Loucy (cell line): Measurements from ENCODE around the gene GPBP1.

Experiments
- EZH2phosphoT487 ChIP-seq: fragments of 200-600 bp; IDR thresholded peaks from 2 replicates; pipeline ENCODE4 v1.6.1; 2018; ENCODE audit warnings: antibody characterized with exemption, mild to moderate bottlenecking, moderate library complexity, borderline replicate concordance
- TF ChIP-seq, protein P1 (sequence below): fragments of 200-600 bp; sonication (generic); conservative IDR thresholded peaks from 2 replicates; pipeline ENCODE4 v1.5.1; 2014; ENCODE audit warnings: mild to moderate bottlenecking, antibody characterized with exemption, low read length

- TF ChIP-seq, protein P1, sequence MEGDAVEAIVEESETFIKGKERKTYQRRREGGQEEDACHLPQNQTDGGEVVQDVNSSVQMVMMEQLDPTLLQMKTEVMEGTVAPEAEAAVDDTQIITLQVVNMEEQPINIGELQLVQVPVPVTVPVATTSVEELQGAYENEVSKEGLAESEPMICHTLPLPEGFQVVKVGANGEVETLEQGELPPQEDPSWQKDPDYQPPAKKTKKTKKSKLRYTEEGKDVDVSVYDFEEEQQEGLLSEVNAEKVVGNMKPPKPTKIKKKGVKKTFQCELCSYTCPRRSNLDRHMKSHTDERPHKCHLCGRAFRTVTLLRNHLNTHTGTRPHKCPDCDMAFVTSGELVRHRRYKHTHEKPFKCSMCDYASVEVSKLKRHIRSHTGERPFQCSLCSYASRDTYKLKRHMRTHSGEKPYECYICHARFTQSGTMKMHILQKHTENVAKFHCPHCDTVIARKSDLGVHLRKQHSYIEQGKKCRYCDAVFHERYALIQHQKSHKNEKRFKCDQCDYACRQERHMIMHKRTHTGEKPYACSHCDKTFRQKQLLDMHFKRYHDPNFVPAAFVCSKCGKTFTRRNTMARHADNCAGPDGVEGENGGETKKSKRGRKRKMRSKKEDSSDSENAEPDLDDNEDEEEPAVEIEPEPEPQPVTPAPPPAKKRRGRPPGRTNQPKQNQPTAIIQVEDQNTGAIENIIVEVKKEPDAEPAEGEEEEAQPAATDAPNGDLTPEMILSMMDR: no peak
- no peak for TF ChIP-seq EZH2phosphoT487
Measured at GRCh38 chr5:57215629-57216195, 41.9 kb downstream of the GPBP1 start.
